Measurements from ENCODE around the gene SOHLH2. TPM values are rescaled to one million over a fixed set of nuclear protein-coding genes. Genes with fewer than 3 reads are reported as not detected.

SOHLH2 gene
- total RNA-seq, 1 experiment from 2014 or later: 5.8 TPM

- TF ChIP-seq ZMAT4 (CRISPR knock-in tag; IDR thresholded peaks at IDR 0.05): no peak
- no peak for TF ChIP-seq ZNF671 (CRISPR knock-in tag; IDR thresholded peaks at IDR 0.05)
Observed at GRCh38 chr13:36210738-36211137, 3.6 kb downstream of the SOHLH2 start (continued).

GRCh38 chr13:36207672-36208071, 6.7 kb downstream of the SOHLH2 start:
- Mint-ChIP-seq H3K4me3 (no peak overlapping the region), H3K36me3 (peaks cover 6% of the 10 kb centered on the region), H3K27ac (no peak overlapping the region), H3K9me3 (peaks cover 10% of the 10 kb centered on the region), H3K27me3 (ENCODE audit: low read depth) (peaks cover 2% of the 10 kb centered on the region; the same call in 1 of the 2 replicates), H3K4me1 (peaks cover 27% of the 10 kb centered on the region)
- ChIA-PET POLR2A (interaction anchor here (0.7 kb wide), 1 partner anchor 105 kb away, joined by 3 read pairs; no protein-coding TSS in a partner anchor), CTCF (no interaction called here)
- no peak for TF ChIP-seq ZNF232 (CRISPR knock-in tag; IDR thresholded peaks at IDR 0.05)
- no peak for TF ChIP-seq FOXJ3 (CRISPR knock-in tag; IDR thresholded peaks at IDR 0.05; ENCODE audit: borderline replicate concordance)
- ATAC-seq (no peak), DNase-seq (ENCODE audit: low spot score) (no peak)

- DNase-seq (ENCODE audit: low spot score) (no peak), ATAC-seq (no peak)
- Mint-ChIP-seq H3K9me3 (no peaks in the 10 kb centered on the region), H3K27me3 (ENCODE audit: low read depth) (no peaks in the 10 kb centered on the region), H3K4me1 (peaks cover 19% of the 10 kb centered on the region), H3K36me3 (peaks cover 1% of the 10 kb centered on the region; the same call in 1 of the 2 replicates), H3K4me3 (no peak overlapping the region), H3K27ac (no peak overlapping the region)
- ChIA-PET POLR2A (no interaction called here), CTCF (no interaction called here)
- TF ChIP-seq IRF2 (CRISPR knock-in tag; IDR thresholded peaks at IDR 0.05; ENCODE audit: borderline replicate concordance, low read depth) (no peak), MYBL2 (CRISPR knock-in tag; IDR thresholded peaks at IDR 0.05) (no peak), ATF6 (CRISPR knock-in tag; IDR thresholded peaks at IDR 0.05) (no peak), KAT7 (CRISPR knock-in tag; IDR thresholded peaks at IDR 0.05; ENCODE audit: borderline replicate concordance) (no peak), ZNF263 (CRISPR knock-in tag; IDR thresholded peaks at IDR 0.05; ENCODE audit: low read depth) (no peak), GTF2I (CRISPR knock-in tag; conservative IDR thresholded peaks at IDR 0.05) (no peak), FOXJ3 (CRISPR knock-in tag; IDR thresholded peaks at IDR 0.05; ENCODE audit: borderline replicate concordance) (no peak), CTCF (IDR thresholded peaks at IDR 0.05) (no peak), NFYB (CRISPR knock-in tag; conservative IDR thresholded peaks at IDR 0.05; ENCODE audit: low read depth) (no peak)
Observed at GRCh38 chr13:36193151-36193855, 21.1 kb downstream of the SOHLH2 start.

GRCh38 chr13:36192166-36192565, 22.2 kb downstream of the SOHLH2 start:
- CTCF ChIA-PET: interaction anchor here (0.9 kb wide), 1 partner anchor 83 kb away, joined by 3 read pairs; no protein-coding TSS in a partner anchor
- peak; percentile 32 for ATAC-seq
- Mint-ChIP-seq H3K4me1 (peaks cover 12% of the 10 kb centered on the region), H3K36me3 (peaks cover 2% of the 10 kb centered on the region; the same call in 1 of the 2 replicates), H3K9me3 (no peaks in the 10 kb centered on the region), H3K27me3 (ENCODE audit: low read depth) (no peaks in the 10 kb centered on the region), H3K27ac (no peak overlapping the region), H3K4me3 (no peak overlapping the region)
- no peak for DNase-seq (ENCODE audit: low spot score)
- POLR2A ChIA-PET: no interaction called here
- no peak for TF ChIP-seq SP1 (CRISPR knock-in tag; conservative IDR thresholded peaks at IDR 0.05)
- no peak for TF ChIP-seq ZNF219 (CRISPR knock-in tag; IDR thresholded peaks at IDR 0.05; ENCODE audit: borderline replicate concordance)
- no peak for TF ChIP-seq MLX (CRISPR knock-in tag; IDR thresholded peaks at IDR 0.05)
- TF ChIP-seq IRF2 (CRISPR knock-in tag; IDR thresholded peaks at IDR 0.05; ENCODE audit: borderline replicate concordance, low read depth): no peak
- no peak for TF ChIP-seq USF2 (CRISPR knock-in tag; IDR thresholded peaks at IDR 0.05)
- TF ChIP-seq ELF4 (CRISPR knock-in tag; IDR thresholded peaks at IDR 0.05; ENCODE audit: low read depth): no peak
- TF ChIP-seq CTCF (IDR thresholded peaks at IDR 0.05): no peak
- no peak for TF ChIP-seq SOX15 (CRISPR knock-in tag; IDR thresholded peaks at IDR 0.05)
- no peak for TF ChIP-seq FOXK1 (CRISPR knock-in tag; IDR thresholded peaks at IDR 0.05)

Data from WTC11 (cell line).